ENCODE results near the gene CYP17A1.

The CYP17A1 gene

DNA sequence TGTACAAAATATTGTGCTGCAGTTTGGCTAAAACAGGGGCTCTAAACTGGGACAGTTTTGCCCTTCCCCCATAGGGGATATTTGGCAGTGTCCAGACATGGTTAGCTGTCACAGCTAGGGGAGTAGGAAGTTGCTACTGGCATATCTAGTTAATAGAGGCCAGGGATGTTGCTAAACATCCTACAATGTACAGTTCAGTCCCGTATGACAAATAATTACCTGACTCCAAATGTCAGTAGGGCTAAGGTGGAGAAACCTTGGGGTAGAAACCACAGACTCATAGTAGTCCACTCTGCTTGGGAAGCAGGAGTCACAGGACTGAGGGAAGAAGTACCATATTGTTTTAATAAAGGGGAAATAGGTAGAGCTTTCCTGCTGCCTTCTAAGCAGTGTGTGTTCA, 53.6 kb downstream of the CYP17A1 start:
- no peak overlapping the region for H3K4me3 ChIP-seq (ENCODE audit: low read depth, low read length)
- no peaks in the 10 kb centered on the region for H3K36me3 ChIP-seq (replicated peaks)
- peak overlapping the region; percentile 80 for H3K27ac ChIP-seq
- no peak for DNase-seq
- H3K27me3 ChIP-seq (replicated peaks) = no peaks in the 10 kb centered on the region
- TF ChIP-seq, protein P1, sequence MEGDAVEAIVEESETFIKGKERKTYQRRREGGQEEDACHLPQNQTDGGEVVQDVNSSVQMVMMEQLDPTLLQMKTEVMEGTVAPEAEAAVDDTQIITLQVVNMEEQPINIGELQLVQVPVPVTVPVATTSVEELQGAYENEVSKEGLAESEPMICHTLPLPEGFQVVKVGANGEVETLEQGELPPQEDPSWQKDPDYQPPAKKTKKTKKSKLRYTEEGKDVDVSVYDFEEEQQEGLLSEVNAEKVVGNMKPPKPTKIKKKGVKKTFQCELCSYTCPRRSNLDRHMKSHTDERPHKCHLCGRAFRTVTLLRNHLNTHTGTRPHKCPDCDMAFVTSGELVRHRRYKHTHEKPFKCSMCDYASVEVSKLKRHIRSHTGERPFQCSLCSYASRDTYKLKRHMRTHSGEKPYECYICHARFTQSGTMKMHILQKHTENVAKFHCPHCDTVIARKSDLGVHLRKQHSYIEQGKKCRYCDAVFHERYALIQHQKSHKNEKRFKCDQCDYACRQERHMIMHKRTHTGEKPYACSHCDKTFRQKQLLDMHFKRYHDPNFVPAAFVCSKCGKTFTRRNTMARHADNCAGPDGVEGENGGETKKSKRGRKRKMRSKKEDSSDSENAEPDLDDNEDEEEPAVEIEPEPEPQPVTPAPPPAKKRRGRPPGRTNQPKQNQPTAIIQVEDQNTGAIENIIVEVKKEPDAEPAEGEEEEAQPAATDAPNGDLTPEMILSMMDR (IDR thresholded peaks at IDR 0.05; ENCODE audit: low read depth, low read length, missing control alignments) = peak; percentile 5
- in situ Hi-C loops (cut with HindIII; ENCODE audit: low pct_ligation_motif_present, low sequenced_read_pairs) = no loop called here

DNA sequence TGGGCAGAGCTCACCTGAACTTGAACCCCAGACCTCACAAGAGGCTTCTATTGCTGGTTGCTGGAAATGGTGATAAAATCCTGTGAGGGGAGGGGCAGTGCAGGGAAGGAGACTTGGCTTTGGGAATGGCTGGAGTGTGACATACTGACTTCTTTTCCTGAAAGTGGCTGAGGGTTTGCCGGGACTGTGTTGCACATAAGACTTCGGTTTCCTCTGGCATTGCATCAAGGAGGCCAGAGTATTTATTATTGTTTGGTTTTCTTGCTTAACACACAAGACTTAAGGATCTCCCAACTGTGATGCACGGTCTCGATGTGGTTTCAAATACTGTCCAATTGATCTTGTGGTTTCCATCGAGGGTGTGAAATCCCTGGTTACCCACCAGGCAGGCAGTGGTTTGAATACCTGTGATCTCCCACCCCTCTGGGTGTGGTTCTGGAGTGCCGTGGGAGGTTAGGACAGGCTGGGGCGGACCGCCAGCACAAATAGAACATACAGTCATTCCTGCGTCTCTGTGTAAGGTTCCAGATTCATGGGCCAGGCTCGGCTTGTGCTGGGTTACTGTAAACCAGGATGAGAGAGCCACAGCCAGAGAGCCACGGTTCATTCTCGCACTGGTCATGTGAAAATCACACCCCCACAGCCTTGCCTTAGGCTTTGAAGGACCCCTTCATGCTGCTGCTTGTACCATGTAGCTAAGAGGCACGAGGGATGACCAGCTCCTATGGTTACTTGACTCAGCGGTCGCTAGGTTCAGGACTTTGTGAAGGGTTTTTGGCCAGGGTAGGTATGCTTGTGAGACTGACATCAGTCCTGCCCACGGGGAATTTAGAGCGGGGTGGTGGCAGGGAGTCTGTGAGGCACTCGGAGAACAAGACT, 54.3 kb downstream of the CYP17A1 start:
- TF ChIP-seq, protein P1 (IDR thresholded peaks at IDR 0.05; ENCODE audit: low read depth, low read length, missing control alignments) = no peak
- in situ Hi-C loops (cut with HindIII; ENCODE audit: low pct_ligation_motif_present, low sequenced_read_pairs) = no loop called here
- H3K36me3 ChIP-seq (replicated peaks) = no peaks in the 10 kb centered on the region
- peak overlapping the region; percentile 9 for H3K4me3 ChIP-seq (ENCODE audit: low read depth, low read length)
- peak; percentile 85 for DNase-seq
- H3K27me3 ChIP-seq (replicated peaks) = no peaks in the 10 kb centered on the region
- peak overlapping the region; percentile 80 for H3K27ac ChIP-seq

DNA sequence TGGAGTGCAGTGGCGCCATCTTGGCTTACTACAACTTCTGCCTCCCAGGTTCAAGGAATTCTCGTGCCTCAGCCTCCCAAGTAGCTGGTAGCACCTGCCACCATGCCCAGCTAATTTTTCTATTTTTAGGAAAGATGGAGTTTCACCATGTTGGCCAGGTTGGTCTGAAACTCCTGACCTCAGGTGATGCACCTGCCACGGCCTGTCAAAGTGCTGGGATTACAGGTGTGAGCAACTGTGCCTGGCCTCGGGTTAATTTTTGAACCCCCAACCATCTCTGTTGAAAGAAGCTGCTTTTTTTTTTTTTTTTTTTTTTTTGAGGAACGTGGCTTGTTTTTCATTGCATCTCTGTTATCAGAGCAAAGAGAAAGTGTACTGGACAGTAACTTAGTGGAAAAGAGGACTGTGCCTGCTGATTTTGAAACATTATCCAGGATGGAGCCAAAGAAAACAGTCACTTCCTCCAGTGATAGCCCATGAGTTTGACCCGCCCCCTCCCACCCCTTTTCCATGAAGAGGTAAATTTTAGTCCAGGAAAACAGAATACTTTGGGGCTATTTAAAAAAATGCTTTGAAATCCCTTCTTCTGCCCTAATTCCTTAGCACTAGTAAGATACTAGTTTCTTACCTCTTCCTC, 55.2 kb downstream of the CYP17A1 start:
- Histone ChIP-seq H3K27ac (peak overlapping the region; percentile 80), H3K4me3 (ENCODE audit: low read depth, low read length) (no peak overlapping the region), H3K27me3 (replicated peaks) (no peaks in the 10 kb centered on the region), H3K36me3 (replicated peaks) (no peaks in the 10 kb centered on the region)
- in situ Hi-C loops (cut with HindIII; ENCODE audit: low pct_ligation_motif_present, low sequenced_read_pairs) = no loop called here
- TF ChIP-seq, protein P1 (IDR thresholded peaks at IDR 0.05; ENCODE audit: low read depth, low read length, missing control alignments) = no peak
- no peak for DNase-seq

DNA sequence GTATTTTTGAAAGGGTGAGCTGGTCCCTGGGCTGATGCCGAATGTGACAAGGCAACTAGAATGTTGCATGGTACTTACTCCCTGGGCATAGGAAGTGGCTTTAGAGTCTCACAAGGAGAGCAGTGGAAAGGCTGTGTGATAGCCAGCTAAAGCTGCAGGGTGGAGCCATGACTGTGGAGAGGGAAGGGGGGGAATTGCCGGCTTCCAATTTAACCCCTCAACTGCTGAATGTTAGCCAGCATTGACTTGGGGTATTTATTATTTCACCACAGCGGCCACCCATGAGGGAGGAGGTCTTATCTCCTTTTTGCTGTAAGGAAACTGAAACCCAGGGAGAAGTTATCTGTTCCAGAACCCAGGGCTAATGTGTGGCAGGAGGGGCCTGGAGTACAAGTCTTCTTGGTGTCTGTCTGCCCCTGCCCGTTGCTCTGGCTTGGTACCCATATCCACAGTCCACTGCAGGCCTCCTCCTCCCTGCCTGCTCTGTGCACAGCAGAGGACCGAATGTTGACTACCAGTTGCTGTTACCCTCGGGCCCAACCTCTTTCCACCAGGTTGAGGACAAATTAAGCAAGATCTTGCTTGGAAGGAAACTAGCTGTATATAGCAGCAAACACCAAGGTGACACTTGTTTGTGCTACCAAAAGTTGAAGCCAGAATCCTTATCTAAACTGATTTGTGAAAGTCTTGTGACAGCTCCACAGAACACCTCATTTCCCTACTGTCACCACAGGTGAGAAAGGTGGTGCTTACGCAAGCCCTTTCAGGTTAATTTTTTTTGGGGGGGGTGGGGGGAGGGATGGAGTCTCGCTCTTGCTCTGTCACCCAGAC, 55.9 kb downstream of the CYP17A1 start:
- H3K27ac ChIP-seq = peak overlapping the region; percentile 36
- H3K4me3 ChIP-seq (ENCODE audit: low read depth, low read length) = no peak overlapping the region
- H3K36me3 ChIP-seq (replicated peaks) = no peaks in the 10 kb centered on the region
- DNase-seq = no peak
- H3K27me3 ChIP-seq (replicated peaks) = no peaks in the 10 kb centered on the region
- in situ Hi-C loops (cut with HindIII; ENCODE audit: low pct_ligation_motif_present, low sequenced_read_pairs) = no loop called here
- TF ChIP-seq, protein P1 (IDR thresholded peaks at IDR 0.05; ENCODE audit: low read depth, low read length, missing control alignments) = no peak

Measured in brain microvascular endothelial cell (primary cell).